ENCODE measurements around the gene AP2S1. TPM values are rescaled to one million over a fixed set of nuclear protein-coding genes. Genes with fewer than 3 reads are reported as not detected.

The AP2S1 gene
- total RNA-seq, 1 donor from 2014 or later: 96.6 TPM

DNA sequence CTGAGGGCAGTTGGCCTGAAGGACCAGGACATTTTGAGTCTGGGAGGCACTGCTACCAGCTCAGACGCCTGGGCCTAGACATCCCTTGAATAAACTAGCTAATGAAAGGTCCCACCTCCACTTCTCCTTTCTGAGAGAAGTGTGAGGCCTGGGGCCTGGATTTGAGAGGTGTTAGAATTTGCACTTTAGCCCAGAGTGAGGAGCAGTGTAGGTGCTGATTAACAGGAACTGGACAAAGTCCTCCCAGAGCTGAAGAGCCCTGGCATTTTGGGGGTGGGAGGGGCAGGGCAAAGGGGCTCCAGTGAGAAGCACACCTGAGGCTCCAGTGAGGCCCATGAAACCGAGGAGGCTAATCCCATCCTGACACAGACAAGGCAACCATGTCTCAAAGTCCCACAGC lies 47.1 kb downstream of the AP2S1 start:
- Histone ChIP-seq H3K36me3 (no peaks in the 10 kb centered on the region), H3K27me3 (no peaks in the 10 kb centered on the region), H3K4me1 (no peaks in the 10 kb centered on the region), H3K4me3 (no peak overlapping the region), H3K9me3 (no peaks in the 10 kb centered on the region), H3K27ac (no peak overlapping the region)
- intact Hi-C loops (cut with DNase I): no loop called here
- TF ChIP-seq, protein P1, sequence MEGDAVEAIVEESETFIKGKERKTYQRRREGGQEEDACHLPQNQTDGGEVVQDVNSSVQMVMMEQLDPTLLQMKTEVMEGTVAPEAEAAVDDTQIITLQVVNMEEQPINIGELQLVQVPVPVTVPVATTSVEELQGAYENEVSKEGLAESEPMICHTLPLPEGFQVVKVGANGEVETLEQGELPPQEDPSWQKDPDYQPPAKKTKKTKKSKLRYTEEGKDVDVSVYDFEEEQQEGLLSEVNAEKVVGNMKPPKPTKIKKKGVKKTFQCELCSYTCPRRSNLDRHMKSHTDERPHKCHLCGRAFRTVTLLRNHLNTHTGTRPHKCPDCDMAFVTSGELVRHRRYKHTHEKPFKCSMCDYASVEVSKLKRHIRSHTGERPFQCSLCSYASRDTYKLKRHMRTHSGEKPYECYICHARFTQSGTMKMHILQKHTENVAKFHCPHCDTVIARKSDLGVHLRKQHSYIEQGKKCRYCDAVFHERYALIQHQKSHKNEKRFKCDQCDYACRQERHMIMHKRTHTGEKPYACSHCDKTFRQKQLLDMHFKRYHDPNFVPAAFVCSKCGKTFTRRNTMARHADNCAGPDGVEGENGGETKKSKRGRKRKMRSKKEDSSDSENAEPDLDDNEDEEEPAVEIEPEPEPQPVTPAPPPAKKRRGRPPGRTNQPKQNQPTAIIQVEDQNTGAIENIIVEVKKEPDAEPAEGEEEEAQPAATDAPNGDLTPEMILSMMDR (IDR thresholded peaks at IDR 0.05): no peak
- no peak for DNase-seq (ENCODE audit: low spot score in 2 of 2)

DNA sequence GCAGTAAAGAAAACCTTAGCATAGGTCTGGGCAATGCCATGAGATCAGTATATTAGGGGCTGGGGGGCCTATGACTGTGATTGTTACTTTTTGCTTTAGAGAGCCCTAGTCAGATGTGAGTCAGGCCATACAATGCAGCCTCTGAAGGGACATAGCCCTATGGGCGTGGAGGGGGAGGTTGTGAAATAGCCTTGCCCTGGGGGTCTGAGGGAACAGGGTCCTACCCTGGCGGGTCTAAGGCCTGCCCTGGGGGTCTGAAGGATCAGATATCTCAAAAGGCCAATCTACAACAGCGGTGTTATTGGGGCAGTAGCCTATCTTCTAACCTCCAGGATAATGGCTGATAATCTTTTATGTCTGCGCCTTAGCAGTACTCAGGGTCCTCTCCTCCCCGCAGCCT lies 48.5 kb downstream of the AP2S1 start:
- no peaks in the 10 kb centered on the region for H3K4me1 ChIP-seq
- no peaks in the 10 kb centered on the region for H3K36me3 ChIP-seq
- TF ChIP-seq, protein P1 (IDR thresholded peaks at IDR 0.05): no peak
- no peak overlapping the region for H3K4me3 ChIP-seq
- no peaks in the 10 kb centered on the region for H3K9me3 ChIP-seq
- intact Hi-C loops (cut with DNase I): no loop called here
- no peaks in the 10 kb centered on the region for H3K27me3 ChIP-seq
- H3K27ac ChIP-seq: no peak overlapping the region
- DNase-seq (ENCODE audit: low spot score in 2 of 2): no peak

DNA sequence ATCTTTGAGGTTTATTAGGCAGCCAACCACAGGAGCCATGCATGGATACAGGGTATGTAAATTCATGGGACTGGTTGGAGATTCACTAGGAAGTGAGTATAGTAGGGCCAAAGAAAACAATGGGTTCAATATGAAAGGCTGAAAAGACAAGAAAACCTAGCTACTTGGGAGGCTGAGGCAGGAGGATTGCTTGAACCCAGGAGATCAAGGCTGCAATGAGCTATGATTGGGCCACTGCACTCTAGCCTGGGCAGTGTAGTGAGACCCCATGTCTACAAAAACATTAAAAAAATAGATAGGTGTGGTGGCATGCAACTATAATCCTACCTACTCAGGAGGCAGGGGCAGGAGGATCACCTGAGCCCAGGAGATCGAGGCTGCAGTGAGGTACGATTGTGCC lies 51.9 kb downstream of the AP2S1 start:
- no peaks in the 10 kb centered on the region for H3K36me3 ChIP-seq
- intact Hi-C loops (cut with DNase I): no loop called here

DNA sequence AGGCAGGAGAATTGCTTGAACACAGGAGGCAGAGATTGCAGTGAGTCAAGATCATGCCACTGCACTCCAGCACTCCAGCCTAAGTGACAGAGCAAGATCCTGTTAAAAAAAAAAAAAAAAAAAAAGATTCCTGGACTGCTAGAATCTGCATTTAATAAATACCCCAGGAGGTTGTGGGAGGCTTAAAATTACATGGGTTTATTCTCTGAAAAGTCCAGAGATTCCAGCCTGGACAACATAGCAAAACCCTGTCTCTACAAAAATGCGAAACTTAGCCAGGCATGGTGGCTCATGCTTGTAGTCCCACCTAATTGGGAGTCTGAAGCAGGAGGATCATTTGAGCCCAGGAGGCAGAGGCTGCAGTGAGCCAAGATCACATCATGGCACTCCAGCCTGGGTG lies 52.8 kb downstream of the AP2S1 start:
- no peaks in the 10 kb centered on the region for H3K27me3 ChIP-seq
- H3K36me3 ChIP-seq: no peaks in the 10 kb centered on the region
- DNase-seq (ENCODE audit: low spot score in 2 of 2): no peak
- H3K9me3 ChIP-seq: no peaks in the 10 kb centered on the region
- TF ChIP-seq, protein P1 (IDR thresholded peaks at IDR 0.05): no peak
- no peak overlapping the region for H3K4me3 ChIP-seq
- peaks cover 0 to 2% of the 10 kb centered on the region in 2 donors for H3K4me1 ChIP-seq
- no peak overlapping the region for H3K27ac ChIP-seq
- intact Hi-C loops (cut with DNase I): no loop called here

More for the DNA sequence above, 51.9 kb downstream of the AP2S1 start:
- no peaks in the 10 kb centered on the region for H3K27me3 ChIP-seq
- H3K4me1 ChIP-seq: peaks cover 0 to 2% of the 10 kb centered on the region in 2 donors
- H3K27ac ChIP-seq: no peak overlapping the region
- H3K4me3 ChIP-seq: no peak overlapping the region
- no peak for DNase-seq (ENCODE audit: low spot score in 2 of 2)
- H3K9me3 ChIP-seq: no peaks in the 10 kb centered on the region
- TF ChIP-seq, protein P1 (IDR thresholded peaks at IDR 0.05): no peak

DNA sequence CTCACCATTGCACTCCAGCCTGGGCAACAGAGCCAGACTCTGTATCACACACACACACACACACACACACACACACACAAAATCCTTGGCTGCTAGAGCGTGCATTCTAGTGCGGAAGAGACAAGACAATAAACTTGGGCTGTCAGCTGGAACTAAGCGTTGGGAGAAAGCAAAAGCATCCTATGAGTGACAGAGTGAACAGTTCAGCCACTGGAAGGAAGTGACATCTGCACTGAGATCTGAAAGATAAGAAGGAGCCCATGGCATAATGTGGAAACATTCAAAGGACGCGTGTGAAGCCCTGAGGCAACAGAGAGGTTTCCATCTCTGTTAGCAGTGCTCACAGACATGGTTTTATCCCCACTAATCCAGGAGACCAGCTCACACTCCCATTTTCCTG lies 58.7 kb downstream of the AP2S1 start:
- Histone ChIP-seq H3K36me3 (no peaks in the 10 kb centered on the region), H3K4me3 (no peak overlapping the region), H3K27me3 (no peaks in the 10 kb centered on the region), H3K4me1 (peaks cover 0 to 2% of the 10 kb centered on the region in 2 donors), H3K9me3 (no peaks in the 10 kb centered on the region), H3K27ac (no peak overlapping the region)
- TF ChIP-seq, protein P1 (IDR thresholded peaks at IDR 0.05): no peak
- intact Hi-C loops (cut with DNase I): no loop called here
- no peak for DNase-seq (ENCODE audit: low spot score in 2 of 2)

DNA sequence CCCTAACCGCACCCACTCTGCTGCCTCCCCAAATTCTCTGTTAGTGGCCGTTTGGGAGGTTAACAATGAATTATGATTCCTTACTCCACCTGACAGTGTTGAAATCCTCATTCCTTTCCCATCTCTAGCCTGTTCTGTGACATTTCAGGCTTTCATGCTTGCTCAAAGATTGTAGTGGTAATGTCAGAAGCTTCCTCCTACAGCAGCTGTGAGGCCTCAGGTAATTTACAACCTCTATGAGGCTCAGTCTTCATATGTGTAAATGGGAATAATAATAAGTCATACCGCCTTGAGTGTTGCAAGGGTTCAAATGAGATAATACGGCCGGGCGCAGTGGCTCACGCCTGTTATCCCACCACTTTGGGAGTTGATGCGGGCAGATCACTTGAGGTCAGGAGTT lies 61.3 kb downstream of the AP2S1 start:
- no peak for DNase-seq (ENCODE audit: low spot score in 2 of 2)
- H3K27ac ChIP-seq: no peak overlapping the region
- peaks cover 0 to 3% of the 10 kb centered on the region in 2 donors for H3K4me1 ChIP-seq
- intact Hi-C loops (cut with DNase I): no loop called here
- no peaks in the 10 kb centered on the region for H3K36me3 ChIP-seq
- no peaks in the 10 kb centered on the region for H3K9me3 ChIP-seq
- no peak overlapping the region for H3K4me3 ChIP-seq
- H3K27me3 ChIP-seq: no peaks in the 10 kb centered on the region
- TF ChIP-seq, protein P1 (IDR thresholded peaks at IDR 0.05): no peak
